Body of pancreas (tissue), 4 donors: ENCODE results near the gene TSPAN3. TPM values are rescaled to one million over a fixed set of nuclear protein-coding genes. Genes with fewer than 3 reads are reported as not detected.

Source experiments
- ATAC-seq: fragments of 150-250 bp; one replicate; pipeline ENCODE4 v1.9.1; 2016
- DNase-seq, 4 donors: peaks; one replicate each; pipeline ENCODE4 v3.0.0-alpha.2; 2019
- H3K27ac ChIP-seq, 4 donors: fragments of 200-600 bp; sonication (generic); 1 replicate in 3 of 4; 2 replicates in 1 of 4; pipeline versions ENCODE4 v1.5.1 to v1.6.1; 2016 to 2019; ENCODE audit warnings: mild to moderate bottlenecking in 1 of 4, mixed read lengths in 1 of 4, moderate library complexity in 1 of 4
- H3K27me3 ChIP-seq, 2 donors: fragments of 200-600 bp; sonication (generic); one replicate each; pipeline ENCODE4 v1.6.0; 2016; ENCODE audit warnings: mild to moderate bottlenecking in 1 of 2
- H3K36me3 ChIP-seq, 2 donors: fragments of 200-600 bp; sonication (generic); replicated peaks in 1 of 2; 2 replicates each; pipeline ENCODE4 v1.5.1; 2016; ENCODE audit warnings: low read depth in 2 of 2; ENCODE audit not compliant: insufficient read depth in 1 of 2
- H3K4me1 ChIP-seq: fragments of 200-600 bp; sonication (generic); one replicate; pipeline ENCODE4 v1.6.0; 2016
- H3K4me3 ChIP-seq, 2 donors: fragments of 200-600 bp; sonication (generic); 1 replicate in 1 of 2; 2 replicates in 1 of 2; pipeline ENCODE4 v1.5.1; 2016 to 2019
- H3K9me3 ChIP-seq, 3 donors: fragments of 200-600 bp; sonication (generic); 1 replicate in 2 of 3; 2 replicates in 1 of 3; pipeline ENCODE4 v1.5.1; 2016
- CTCF ChIP-seq, 7 experiments: fragments of 450-650 bp in 4 of 7; fragments of 200-600 bp in 3 of 7; sonication (generic) in 3 of 7; IDR thresholded peaks; one replicate each; pipeline ENCODE4 v1.5.1; 2016 to 2019; ENCODE audit warnings: antibody characterized with exemption in 7 of 7
- POLR2A ChIP-seq, 3 donors: fragments of 450-650 bp; IDR thresholded peaks; one replicate each; pipeline ENCODE4 v1.6.1; 2016; ENCODE audit warnings: antibody characterized with exemption in 3 of 3, mild to moderate bottlenecking in 2 of 3
- WGBS, 2 donors: methylation state at CpG; one replicate each; pipeline ENCODE4 v1.1.5; 2017; 5-methylcytosine and 5-hydroxymethylcytosine counted together
- intact Hi-C: fragments of 100-400 bp; cut with DNase I; formaldehyde crosslinking; loops from one replicate; pipeline ENCODE4 v1.15.1; 2023
- total RNA-seq, 2 donors: library from RNA; depleted of rRNA; stranded (reverse); fragments of >200 nt; gene quantifications; one replicate each; pipeline ENCODE4 v1.1.0, GENCODE V29; 2016

The TSPAN3 gene
- total RNA-seq, 2 donors from 2014 or later: 99.1 to 118 TPM

GRCh38 chr15:77087213-77087612 lies 16.3 kb upstream of the TSPAN3 start:
- 82 to 89% methylated on average over 2 of the region's 2 CpGs for WGBS, 2 donors
- no peak for DNase-seq
- no peak for ATAC-seq

GRCh38 chr15:77085297-77085696 lies 14.4 kb upstream of the TSPAN3 start:
- intact Hi-C loops: no loop called here
- WGBS, 2 donors: 34 to 55% methylated on average over 2 of the region's 2 CpGs
- DNase-seq (no peak), ATAC-seq (no peak)
- H3K4me3 ChIP-seq: no peak overlapping the region
- H3K27ac ChIP-seq: no peak overlapping the region
- H3K9me3 ChIP-seq: no peaks in the 10 kb centered on the region
- H3K4me1 ChIP-seq: peaks cover 15% of the 10 kb centered on the region
- H3K27me3 ChIP-seq: no peaks in the 10 kb centered on the region
- no peaks in the 10 kb centered on the region for H3K36me3 ChIP-seq
- TF ChIP-seq CTCF (IDR thresholded peaks at IDR 0.05) (no peak), POLR2A (IDR thresholded peaks at IDR 0.05) (no peak)

More at GRCh38 chr15:77087213-77087612, 16.3 kb upstream of the TSPAN3 start:
- Histone ChIP-seq H3K9me3 (no peaks in the 10 kb centered on the region), H3K4me3 (no peak overlapping the region), H3K27me3 (no peaks in the 10 kb centered on the region), H3K4me1 (peaks cover 15% of the 10 kb centered on the region), H3K36me3 (no peaks in the 10 kb centered on the region), H3K27ac (no peak overlapping the region)
- intact Hi-C loops: no loop called here
- no peak for TF ChIP-seq POLR2A (IDR thresholded peaks at IDR 0.05)
- no peak for TF ChIP-seq CTCF (IDR thresholded peaks at IDR 0.05)

- 85 to 90% methylated on average over 8 of the region's 8 CpGs for WGBS, 2 donors
- intact Hi-C loops: no loop called here
Observed at GRCh38 chr15:77084436-77084835, 13.5 kb upstream of the TSPAN3 start.

GRCh38 chr15:77083381-77084160 lies 12.7 kb upstream of the TSPAN3 start:
- Histone ChIP-seq H3K27me3 (no peaks in the 10 kb centered on the region), H3K27ac (peak overlapping the region in 3 of 4 donors; percentile 27 to 57 (median 41)), H3K9me3 (no peaks in the 10 kb centered on the region), H3K4me3 (no peak overlapping the region), H3K4me1 (peaks cover 15% of the 10 kb centered on the region), H3K36me3 (no peaks in the 10 kb centered on the region)
- DNase-seq (peak; percentile 88 to 94 (median 92)), ATAC-seq (peak; percentile 100)
- WGBS, 2 donors: 14 to 16% methylated on average over 21 of the region's 21 CpGs
- intact Hi-C loops: no loop called here
- TF ChIP-seq CTCF (IDR thresholded peaks at IDR 0.05): no peak
- TF ChIP-seq POLR2A (IDR thresholded peaks at IDR 0.05): peak in 2 of 3 donors; percentile 32 to 47

More at GRCh38 chr15:77084436-77084835, 13.5 kb upstream of the TSPAN3 start:
- Histone ChIP-seq H3K27me3 (no peaks in the 10 kb centered on the region), H3K4me3 (no peak overlapping the region), H3K9me3 (no peaks in the 10 kb centered on the region), H3K4me1 (peaks cover 15% of the 10 kb centered on the region), H3K27ac (peak overlapping the region in 1 of 4 donors; percentile 41), H3K36me3 (no peaks in the 10 kb centered on the region)
- ATAC-seq: no peak
- no peak for DNase-seq
- TF ChIP-seq CTCF (IDR thresholded peaks at IDR 0.05) (no peak), POLR2A (IDR thresholded peaks at IDR 0.05) (no peak)

GRCh38 chr15:77081971-77082370 lies 11.1 kb upstream of the TSPAN3 start:
- Histone ChIP-seq H3K9me3 (no peaks in the 10 kb centered on the region), H3K4me1 (peaks cover 15% of the 10 kb centered on the region), H3K36me3 (no peaks in the 10 kb centered on the region), H3K4me3 (no peak overlapping the region), H3K27me3 (no peaks in the 10 kb centered on the region), H3K27ac (no peak overlapping the region)
- TF ChIP-seq CTCF (IDR thresholded peaks at IDR 0.05) (no peak), POLR2A (IDR thresholded peaks at IDR 0.05) (no peak)
- 76 to 87% methylated on average over 5 of the region's 5 CpGs for WGBS, 2 donors
- no peak for ATAC-seq
- DNase-seq: no peak
- intact Hi-C loops: no loop called here
